HCT116 (cell line): ENCODE measurements around the gene FCF1.

Experiments used
- CTCF ChIP-seq, 3 experiments: fragments of 200-600 bp in 1 of 3; sonication (generic) in 1 of 3; IDR thresholded peaks in 2 of 3; conservative IDR thresholded peaks in 1 of 3; 2 replicates each; pipeline ENCODE4 v1.5.1; 2012 to 2017; ENCODE audit warnings: low read depth in 2 of 3, low read length in 2 of 3, antibody characterized with exemption in 1 of 3, borderline replicate concordance in 1 of 3, control low read depth in 1 of 3, mild to moderate bottlenecking in 1 of 3, mixed read lengths in 1 of 3, mixed run types in 1 of 3, moderate library complexity in 1 of 3; ENCODE audit not compliant: insufficient read depth in 1 of 3
- EZH2 ChIP-seq: fragments of 200-600 bp; sonication (generic); IDR thresholded peaks from 2 replicates; pipeline ENCODE4 v1.6.1; 2017; ENCODE audit warnings: antibody characterized with exemption, mixed run types
- EZH2phosphoT487 ChIP-seq: fragments of 200-600 bp; IDR thresholded peaks from 2 replicates; pipeline ENCODE4 v1.6.1; 2018; ENCODE audit warnings: antibody characterized with exemption, borderline replicate concordance
- JUND ChIP-seq: IDR thresholded peaks from 2 replicates; pipeline ENCODE4 v1.6.1; 2012
- POLR2AphosphoS5 ChIP-seq: IDR thresholded peaks from 2 replicates; pipeline ENCODE4 v1.6.1; 2011; ENCODE audit warnings: mild to moderate bottlenecking, low read depth, low read length, moderate library complexity
- RAD21 ChIP-seq: IDR thresholded peaks from 2 replicates; pipeline ENCODE4 v1.6.1; 2012; ENCODE audit warnings: low read depth, mild to moderate bottlenecking
- ZNF274 ChIP-seq: fragments of 200-500 bp; sonication (Bioruptor generic); IDR thresholded peaks from 2 replicates; pipeline ENCODE4 v1.6.1; 2014; ENCODE audit warnings: mild to moderate bottlenecking, low read depth, low read length, inconsistent platforms
- TF ChIP-seq, protein P1 (sequence below): IDR thresholded peaks from 2 replicates; pipeline ENCODE4 v1.6.1; 2012

GRCh38 chr14:74684434-74684833 lies 28.5 kb upstream of the FCF1 start:
- TF ChIP-seq JUND, result no peak
- no peak for TF ChIP-seq EZH2phosphoT487
- no peak for TF ChIP-seq CTCF (IDR thresholded peaks at IDR 0.05 in 2 of 3, conservative IDR thresholded peaks at IDR 0.05 in 1 of 3; ENCODE audit: borderline replicate concordance in 1 of 3, insufficient read depth in 1 of 3, low read depth in 2 of 3, low read length in 2 of 3)
- TF ChIP-seq ZNF274, result no peak
- TF ChIP-seq RAD21, result no peak
- TF ChIP-seq, protein P1, sequence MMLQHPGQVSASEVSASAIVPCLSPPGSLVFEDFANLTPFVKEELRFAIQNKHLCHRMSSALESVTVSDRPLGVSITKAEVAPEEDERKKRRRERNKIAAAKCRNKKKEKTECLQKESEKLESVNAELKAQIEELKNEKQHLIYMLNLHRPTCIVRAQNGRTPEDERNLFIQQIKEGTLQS, result no peak
- no peak for TF ChIP-seq POLR2AphosphoS5
- TF ChIP-seq EZH2, result no peak
